GM18873 (cell line): ENCODE measurements around the gene YKT6.
"Not testable (repeated sequence)": the region's sequence is repeated elsewhere in the genome, so short reads cannot be mapped to it uniquely, and the experiment has no call there.

Source experiments
- ATAC-seq: cut with Tn5 transposase; IDR thresholded peaks from one replicate; pipeline ENCODE4 v1.9.1; 2021; ENCODE audit warnings: mild to moderate bottlenecking, moderate library complexity, moderate number of reproducible peaks; ENCODE audit not compliant: unreplicated experiment, low FRiP score

YKT6 gene

DNA sequence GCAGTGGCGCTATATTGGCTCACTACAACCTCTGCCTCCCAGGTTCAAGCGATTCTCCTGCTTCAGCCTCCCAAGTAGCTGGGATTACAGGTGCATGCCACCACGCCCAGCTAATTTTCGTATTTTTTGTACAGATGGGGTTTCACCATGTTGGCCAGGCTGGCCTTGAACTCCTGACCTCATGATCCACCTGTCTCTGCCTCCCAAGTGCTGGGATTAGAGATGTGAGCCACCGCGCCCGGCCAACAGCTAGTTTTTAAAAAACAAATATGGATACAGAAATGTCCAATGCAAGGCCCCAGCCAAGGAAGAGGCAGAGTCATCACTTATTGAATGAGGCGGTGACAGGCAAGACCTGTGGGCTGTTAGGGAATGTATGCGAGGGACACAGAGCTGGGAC is 28.9 kb upstream of the YKT6 start:
- ATAC-seq, result not testable (repeated sequence)

DNA sequence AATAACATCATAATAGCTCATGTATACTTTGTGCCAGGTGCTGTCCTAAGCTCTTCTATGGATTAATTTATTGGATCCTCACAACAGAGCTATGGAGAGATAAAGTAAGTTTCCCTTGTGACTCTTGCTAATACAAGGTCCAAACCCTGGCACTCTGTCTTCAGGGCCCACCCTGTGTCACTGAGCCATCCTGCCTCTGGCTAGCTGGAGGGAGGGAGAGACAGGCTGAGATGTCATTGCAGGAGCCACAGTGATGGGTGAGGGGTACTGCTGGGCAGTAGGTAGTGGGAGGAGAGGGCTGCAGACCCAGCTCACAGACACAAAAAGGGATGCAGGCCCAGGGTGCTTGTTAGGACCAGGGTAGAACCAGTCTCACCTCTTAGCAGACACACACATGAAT is 28.4 kb upstream of the YKT6 start:
- ATAC-seq, result no peak

DNA sequence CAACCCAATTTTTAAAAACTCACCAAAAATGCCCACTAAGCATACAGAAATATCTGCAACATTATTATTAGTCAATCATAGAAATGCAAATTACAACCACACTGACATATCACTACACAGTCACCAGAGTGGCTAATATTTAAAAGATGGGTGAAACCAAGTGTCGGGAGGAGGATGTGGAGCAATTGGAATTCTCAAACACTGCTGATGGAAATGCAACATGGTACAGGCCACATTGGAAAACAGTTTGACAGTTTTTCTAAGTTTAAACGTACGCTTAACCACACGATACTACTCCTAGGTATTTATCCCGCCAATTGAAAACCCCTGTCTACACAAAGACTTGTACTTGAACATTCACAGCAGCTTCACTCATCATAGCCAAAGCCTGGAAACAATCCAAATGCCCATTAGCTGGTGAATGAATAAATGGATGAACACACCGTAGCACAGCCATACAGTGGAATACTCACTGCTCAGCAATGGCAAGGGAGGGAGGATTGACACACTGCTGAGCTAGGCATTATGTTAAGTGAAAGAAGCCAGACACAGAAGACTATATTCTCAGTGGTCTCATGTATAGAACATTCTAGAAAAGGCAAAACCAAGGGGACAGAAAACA is 27.9 kb upstream of the YKT6 start:
- ATAC-seq, result no peak

DNA sequence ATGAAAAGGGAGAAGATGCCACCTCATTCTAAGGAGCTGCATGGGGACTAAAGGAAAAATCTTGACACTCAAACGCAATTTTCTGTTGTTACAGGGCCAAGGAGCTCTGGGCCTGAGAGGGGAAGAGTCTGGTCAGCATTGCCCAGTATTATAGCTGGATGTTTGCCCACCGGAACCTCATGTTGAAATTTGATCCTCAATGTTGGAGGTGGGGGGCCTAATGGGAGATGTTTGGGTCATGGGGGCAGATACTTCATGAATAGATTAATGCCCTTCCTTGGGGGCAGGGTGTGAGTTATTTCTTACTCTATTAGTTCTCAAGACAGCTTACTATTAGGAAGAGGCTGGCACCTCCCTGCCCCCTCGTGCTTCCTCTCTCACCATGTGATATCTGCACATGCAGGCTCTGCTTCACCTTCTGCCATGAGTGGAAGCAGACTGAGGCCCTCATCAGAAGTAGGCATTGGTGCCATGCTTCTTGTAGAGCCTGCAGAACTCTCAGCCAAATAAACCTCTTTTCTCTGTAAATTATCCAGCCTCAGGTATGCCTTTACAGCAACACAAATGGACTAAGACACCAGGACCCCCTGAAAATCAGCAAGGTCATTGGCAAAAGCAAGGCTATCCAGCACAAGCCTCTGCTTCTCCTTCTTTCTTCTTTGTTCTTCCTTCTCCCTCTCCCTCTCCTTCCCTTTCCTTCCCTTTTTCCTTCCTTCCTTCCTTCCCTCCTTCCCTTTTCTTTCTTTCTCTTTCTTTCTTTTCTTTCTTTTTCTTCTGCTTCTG is 26.7 kb upstream of the YKT6 start:
- no peak for ATAC-seq

DNA sequence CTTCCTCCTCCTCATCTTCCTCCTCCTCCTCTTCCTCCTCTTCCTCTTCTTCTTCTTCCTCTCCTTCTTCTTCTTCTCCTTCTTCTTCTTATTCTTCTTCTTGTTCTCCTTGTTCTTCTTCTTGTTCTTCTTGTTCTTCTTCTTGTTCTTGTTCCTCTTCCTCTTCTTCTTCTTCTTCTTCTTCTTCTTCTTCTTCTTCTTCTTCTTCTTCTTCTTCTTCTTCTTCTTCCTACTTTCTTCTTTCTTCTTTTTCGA is 26.2 kb upstream of the YKT6 start:
- not testable (repeated sequence) for ATAC-seq

DNA sequence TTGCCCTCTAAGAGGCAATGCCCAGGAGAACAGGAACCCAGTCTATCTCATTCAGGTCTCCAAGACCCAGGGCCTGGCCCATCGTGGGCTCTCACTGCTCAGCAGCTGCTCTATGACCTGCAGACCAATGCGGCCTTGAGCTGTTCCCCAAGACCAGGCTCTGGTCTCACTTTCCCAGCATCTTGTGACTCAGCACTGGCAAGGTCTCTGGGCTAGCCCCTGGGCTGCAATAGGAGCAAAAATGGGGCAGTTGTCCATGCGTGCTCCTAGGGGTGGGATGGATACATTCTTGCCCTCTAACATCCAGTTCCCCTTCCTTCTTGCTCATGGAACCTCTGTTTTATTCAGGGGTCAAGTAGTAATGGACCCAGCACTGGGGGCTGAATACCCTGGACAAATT is 25.0 kb upstream of the YKT6 start:
- ATAC-seq, result no peak

DNA sequence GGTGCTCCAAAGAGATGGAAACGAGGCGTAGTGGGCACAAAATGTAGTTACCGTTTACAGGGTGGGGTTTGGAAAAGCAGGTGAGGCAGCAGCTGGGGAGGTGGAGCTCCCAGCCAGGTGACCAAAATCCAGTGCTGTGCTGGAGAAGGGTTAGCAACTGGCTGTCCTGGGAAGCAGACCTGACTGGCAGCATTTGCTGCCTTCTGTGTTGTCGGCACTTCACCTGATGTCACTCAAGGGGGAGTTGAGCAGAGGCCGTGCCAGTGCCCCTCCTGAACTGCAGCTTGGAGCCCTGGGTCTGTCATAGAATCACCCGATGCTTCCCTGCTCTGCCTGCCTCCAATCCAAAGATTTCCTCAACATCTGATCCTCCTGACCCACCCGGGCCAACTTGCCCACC is 24.3 kb upstream of the YKT6 start:
- ATAC-seq, result no peak

DNA sequence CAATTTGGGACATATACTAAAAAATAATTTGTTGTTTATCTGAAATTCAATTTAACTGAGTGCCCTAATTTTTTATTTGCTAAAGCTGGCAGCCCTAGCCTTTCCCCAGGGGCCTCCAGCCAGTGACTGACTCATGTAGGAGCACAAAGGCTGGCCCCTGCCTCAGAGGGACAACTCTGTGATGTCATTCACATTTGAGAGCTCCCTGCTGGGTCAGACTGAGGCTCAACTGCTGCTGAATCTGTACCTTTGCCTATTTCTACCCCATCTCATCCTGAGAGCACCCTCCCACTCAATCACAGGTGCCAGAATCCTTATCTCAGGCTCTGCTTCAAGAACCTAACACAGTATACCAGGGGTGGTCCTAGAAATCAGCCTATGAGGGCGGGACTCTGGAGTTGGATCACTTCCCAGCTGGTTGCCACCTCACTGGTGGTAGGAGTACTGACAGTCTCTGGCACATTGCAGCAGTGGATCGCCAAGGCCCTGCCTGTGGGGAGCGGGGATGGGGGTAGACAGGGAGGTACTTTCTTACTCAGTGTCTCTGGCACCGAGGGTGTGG is 23.1 kb upstream of the YKT6 start:
- ATAC-seq, result no peak

DNA sequence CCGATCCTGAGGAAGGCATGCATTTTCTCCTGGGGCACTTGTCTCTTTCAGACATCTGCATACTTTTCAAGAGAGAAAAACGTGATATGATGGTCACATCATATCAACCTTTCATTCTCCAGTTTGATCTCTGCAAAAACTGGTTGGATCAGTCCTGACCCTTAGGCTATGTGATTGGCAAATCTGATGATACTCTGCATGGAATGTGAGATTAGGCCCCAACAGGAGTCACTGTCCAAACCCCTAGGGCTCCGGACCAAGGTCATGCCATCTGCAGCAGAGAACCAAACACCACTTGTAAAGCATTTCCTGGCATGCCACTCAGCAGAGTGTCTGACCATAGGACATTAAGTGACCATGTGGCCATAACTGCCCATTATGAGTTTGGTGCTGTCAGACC is 20.1 kb upstream of the YKT6 start:
- no peak for ATAC-seq

DNA sequence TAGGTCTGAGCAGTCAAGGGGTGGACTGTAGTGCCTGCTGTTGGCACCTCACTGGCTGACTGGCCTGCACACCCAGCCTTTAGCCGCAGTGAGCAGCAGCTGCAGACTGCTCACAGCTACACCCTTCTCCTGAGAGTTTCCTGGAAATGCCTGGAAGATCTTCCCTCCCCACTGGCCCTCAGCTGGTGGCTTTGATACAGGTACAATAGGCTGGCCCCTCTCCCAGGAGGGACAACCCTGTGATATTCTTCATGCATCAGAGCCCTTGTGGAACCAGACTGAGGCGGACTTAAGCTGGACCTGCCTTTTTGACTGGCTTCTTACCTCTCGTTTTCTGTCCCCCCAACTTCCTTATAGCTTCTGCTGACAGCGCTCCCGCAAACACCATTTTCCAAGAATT is 18.0 kb upstream of the YKT6 start:
- no peak for ATAC-seq

DNA sequence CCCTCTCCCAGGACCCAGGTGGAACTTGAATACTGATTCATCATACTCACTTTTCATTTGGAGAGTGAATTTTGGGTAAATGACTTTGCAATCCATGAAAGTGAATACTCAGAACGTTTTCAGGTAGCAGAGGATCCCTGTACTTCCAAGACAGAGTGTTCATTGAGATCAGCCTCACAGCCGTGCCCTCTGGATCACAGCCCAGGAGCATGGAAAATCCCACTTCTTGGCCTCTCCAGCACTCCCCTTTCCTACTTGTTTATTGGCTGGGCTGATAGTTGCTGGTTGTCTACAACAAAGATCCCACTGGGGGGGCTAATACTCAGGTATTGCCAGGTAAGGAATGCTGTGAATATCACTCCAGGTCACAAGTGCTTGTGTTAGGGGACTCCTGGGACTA is 17.4 kb upstream of the YKT6 start:
- ATAC-seq, result no peak

DNA sequence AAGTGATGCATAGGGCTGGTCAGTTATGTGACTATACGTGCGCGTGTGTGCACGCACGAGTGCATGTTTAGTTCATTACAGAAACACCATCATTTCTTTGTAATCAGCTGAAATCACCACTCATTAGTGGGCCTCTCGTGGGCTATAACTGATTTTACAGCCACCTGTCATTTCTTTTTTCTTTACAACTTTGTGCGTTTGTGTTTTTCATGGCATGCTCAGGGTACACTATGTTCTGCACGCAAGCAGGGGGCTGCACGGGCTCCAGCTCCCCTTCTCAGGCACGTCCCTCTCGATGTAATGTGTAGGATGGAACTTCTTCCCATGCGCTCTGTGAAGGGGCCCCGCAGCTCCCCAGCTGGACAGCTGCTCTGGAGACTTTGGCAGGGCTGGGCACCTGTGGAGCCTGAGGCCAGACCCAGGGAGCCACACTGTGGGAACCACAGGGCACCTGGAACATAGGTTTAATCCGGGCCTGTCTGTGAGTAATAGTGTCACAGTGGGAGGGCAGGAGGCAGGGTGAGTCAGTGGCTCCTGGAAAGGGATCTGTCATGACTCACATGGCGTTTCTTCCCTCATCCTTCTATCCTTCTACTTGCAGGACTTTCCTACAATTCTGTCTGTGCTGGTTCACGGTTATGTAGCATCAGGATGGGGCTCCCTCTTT is 16.4 kb upstream of the YKT6 start:
- ATAC-seq, result no peak

DNA sequence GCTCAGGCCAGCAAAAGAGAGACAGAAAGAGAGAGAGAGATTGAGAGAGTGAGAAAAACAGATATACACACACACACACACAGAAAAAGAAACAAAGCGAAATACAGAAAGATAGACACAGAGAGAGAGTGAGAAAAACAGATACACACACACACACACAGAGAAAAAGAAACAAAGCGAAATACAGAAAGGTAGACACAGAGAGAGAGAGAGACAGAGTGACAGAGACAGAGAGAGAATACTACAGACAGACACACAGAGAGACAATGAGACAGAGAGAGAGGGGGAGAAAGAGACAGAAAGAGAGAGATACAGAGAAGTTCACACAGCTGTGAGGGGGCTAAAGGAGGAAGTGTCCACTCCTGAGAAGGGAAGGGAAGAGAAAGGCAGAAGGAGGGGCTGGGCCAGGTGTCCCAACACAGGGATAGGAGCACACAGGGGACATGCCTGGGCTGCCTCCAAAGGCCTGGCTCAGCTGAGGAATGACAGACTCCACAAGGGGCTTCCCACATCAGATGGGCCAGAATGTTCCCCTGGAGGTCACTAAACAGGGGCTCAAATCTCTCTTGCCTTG is 15.8 kb upstream of the YKT6 start:
- no peak for ATAC-seq

DNA sequence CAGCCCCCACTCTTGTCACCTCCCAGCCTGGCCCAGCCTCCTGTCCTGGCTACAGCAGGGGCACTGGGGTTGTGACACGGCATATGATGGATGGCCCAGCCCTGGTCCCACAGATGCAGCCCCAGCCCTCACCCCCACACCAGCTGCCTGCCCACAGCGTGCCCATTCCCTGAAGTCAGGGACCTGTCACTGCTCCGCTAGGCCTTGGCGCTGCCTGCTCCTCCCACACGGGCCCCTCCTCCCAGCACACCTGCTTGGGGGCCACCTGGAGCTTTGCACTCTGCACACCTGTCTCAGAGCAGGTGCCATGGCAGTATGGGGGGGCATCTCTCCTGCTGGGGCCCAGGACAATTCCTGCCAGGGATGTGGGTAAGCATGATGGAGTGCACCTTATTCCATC is 15.0 kb upstream of the YKT6 start:
- no peak for ATAC-seq

DNA sequence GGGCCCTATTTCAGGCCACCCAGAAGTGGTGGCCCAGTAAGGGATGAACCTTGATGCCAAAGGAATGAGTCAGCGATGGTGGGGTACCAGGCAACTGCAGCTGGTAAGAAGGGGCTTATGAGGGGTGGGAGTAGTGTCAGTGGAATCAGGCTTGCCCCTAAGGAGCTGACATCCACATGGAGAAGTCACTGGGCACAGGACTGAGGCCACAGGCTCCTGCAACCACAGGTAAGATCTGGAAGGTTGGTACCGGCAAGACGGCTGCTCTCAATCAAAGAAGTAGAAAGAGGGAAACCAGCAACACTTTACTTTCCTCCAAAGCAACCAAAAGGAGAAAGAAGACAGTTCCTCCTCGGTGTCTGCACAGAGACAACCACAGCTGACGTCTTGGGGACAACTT is 14.0 kb upstream of the YKT6 start:
- ATAC-seq, result no peak

DNA sequence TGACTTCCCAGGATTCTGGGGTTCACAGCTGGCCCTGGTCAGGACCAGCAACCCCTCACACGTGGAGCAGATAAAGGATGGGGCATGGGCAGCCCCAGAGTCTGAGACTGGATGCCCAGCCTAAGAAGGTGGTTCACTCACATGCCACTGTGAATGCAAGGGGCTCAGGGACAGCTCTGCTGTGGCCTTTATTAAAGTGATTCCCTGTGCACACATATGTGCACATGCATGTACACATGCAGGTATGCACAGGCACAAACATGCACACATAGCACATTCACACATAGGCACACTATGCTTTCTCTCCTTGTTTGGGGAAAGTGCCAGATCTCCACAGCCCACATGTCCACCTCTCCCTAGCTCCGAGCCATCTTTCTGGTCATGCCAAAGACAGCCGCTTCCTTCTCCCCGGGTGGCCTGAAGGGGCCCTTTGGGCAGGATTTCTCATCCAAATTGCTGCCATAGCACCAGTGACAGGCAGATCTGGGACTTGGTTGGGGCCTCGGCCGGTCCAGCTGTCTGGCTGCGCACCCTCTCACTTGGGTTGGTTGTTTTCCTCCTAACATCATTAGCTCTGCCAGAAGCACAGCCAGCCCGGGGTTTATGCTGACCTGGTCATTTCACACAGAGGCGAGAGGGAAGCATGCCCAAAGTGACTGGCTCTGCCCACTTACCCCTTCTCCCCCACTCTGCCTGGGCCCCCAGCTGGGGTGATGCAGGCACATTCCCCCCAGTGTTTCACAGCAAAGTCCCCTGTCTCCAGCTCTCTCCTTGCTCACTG is 13.0 kb upstream of the YKT6 start:
- no peak for ATAC-seq

DNA sequence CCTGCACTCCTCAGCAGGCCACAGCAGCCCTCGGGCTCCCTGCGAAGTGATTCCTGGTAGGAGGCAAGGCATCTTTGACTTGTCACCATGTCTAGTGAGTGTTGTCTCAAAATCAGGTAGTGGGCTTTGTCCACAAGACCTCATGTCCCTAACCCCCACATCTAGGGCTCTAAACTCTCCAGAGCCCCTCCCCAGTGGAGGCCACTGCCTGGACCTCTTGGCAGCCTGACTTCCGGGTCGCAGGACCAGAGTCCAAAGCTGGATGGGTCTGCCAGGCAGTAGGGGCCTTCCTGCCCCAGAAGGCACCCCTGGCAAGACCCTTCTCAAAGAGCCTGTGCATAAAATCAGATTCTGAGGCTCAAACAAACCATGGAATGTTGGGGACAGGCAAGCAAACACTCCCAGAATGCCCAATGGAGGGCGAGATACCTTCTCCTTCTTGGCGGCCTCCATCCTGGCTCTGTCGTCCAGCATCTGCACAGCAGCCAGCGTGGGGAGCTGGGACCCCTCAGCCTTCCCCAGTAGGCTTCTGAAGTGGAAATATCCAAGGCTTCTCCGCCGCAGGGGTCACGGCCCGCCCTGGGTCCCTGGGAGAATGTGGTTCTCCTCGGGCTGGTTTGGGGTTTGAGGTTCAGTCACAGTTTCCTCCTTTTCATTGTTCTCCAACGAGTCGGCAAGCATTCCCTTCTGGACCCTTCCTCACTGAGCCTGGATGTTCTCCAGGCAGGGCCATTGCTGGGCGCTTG is 12.1 kb upstream of the YKT6 start:
- no peak for ATAC-seq

DNA sequence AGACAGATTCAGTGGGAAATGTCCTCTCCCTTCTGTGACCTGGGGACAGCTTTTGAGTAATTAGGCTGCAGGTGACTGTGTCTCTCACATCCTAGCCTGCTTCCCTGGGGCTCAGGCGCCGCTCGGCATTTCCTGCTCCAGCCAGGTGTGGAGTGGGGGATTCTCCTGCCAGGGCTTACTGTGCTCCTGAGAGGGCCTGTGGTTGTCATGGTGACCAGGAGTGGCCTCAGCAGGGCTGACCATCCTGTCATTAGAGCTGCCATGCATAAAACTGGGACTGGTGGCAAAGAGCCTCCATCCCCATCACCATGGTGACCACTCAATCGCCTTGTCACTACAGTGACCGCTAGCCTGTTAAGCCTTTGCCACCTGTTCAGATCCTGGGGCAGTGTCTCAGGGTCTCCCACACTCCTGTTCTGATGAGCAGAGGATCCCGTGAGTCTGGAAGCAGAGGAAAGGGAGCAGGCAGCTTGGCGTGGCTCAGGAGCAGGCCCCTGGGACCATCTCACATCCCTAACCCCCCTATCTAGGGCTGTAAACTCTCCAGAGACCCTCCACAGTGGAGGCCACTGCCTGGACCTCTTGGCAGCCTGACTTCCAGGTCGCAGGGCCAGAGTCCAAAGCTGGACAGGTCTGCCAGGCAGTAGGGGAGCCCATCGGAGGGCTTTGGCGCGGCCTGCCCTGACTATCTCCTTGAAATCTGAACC is 11.3 kb upstream of the YKT6 start, which contains the start of gene GCK:
TSS of gene GCK (minus strand) at position 154 of the 707 bp plus-strand sequence. CDS start 486 bp downstream, outside the sequence.
- no peak for ATAC-seq
